ENCODE data around the gene AARS2.

GRCh38 chr6:44310241-44310640 is 2.9 kb downstream of the AARS2 start:
- no peak for TF ChIP-seq POLR2AphosphoS5 (IDR thresholded peaks at IDR 0.05)
- TF ChIP-seq, protein P1, sequence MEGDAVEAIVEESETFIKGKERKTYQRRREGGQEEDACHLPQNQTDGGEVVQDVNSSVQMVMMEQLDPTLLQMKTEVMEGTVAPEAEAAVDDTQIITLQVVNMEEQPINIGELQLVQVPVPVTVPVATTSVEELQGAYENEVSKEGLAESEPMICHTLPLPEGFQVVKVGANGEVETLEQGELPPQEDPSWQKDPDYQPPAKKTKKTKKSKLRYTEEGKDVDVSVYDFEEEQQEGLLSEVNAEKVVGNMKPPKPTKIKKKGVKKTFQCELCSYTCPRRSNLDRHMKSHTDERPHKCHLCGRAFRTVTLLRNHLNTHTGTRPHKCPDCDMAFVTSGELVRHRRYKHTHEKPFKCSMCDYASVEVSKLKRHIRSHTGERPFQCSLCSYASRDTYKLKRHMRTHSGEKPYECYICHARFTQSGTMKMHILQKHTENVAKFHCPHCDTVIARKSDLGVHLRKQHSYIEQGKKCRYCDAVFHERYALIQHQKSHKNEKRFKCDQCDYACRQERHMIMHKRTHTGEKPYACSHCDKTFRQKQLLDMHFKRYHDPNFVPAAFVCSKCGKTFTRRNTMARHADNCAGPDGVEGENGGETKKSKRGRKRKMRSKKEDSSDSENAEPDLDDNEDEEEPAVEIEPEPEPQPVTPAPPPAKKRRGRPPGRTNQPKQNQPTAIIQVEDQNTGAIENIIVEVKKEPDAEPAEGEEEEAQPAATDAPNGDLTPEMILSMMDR (IDR thresholded peaks at IDR 0.05) = no peak

Measured in gastroesophageal sphincter (tissue), 3 donors.